ENCODE data around the gene GALNT2. TPM values are rescaled to one million over a fixed set of nuclear protein-coding genes. Genes with fewer than 3 reads are reported as not detected.

The GALNT2 gene
- total and polyA plus RNA-seq, 2 of the 13 experiments (the other 11 are each of a cell fraction or from before 2014, with no cell fraction given), result 39.3 to 39.6 TPM

- TF ChIP-seq HIC2 (CRISPR knock-in tag; IDR thresholded peaks at IDR 0.05; ENCODE audit: low read depth), result peak; percentile 80
- peak; percentile 77; the same call in 1 of the 2 replicates for TF ChIP-seq ZKSCAN8 (CRISPR knock-in tag; IDR thresholded peaks at IDR 0.05; ENCODE audit: borderline replicate concordance)
- no peak for TF ChIP-seq ZBTB20 (CRISPR knock-in tag; IDR thresholded peaks at IDR 0.05; ENCODE audit: borderline replicate concordance, low read depth)
- TF ChIP-seq MYPOP (CRISPR knock-in tag; IDR thresholded peaks at IDR 0.05), result peak; percentile 64; the same call in 1 of the 2 replicates
- TF ChIP-seq MXD3 (CRISPR knock-in tag; IDR thresholded peaks at IDR 0.05), result no peak
- no peak for TF ChIP-seq ZNF850 (CRISPR knock-in tag; conservative IDR thresholded peaks at IDR 0.05)
- 0 out of 2 replicates have a peak, but pooled peaks have one; percentile 31 for TF ChIP-seq STAT5B (CRISPR knock-in tag; IDR thresholded peaks at IDR 0.05)
- TF ChIP-seq RFXANK (CRISPR knock-in tag; IDR thresholded peaks at IDR 0.05), result no peak
- TF ChIP-seq ZNF446 (CRISPR knock-in tag; IDR thresholded peaks at IDR 0.05), result no peak
- no peak for TF ChIP-seq ZNF484 (CRISPR knock-in tag; IDR thresholded peaks at IDR 0.05; ENCODE audit: borderline replicate concordance, low read depth)
- TF ChIP-seq ZNF30 (CRISPR knock-in tag; IDR thresholded peaks at IDR 0.05), result no peak
- TF ChIP-seq AFF4 (CRISPR knock-in tag; IDR thresholded peaks at IDR 0.05), result no peak
- no peak for TF ChIP-seq ZNF451 (CRISPR knock-in tag; IDR thresholded peaks at IDR 0.05)
- TF ChIP-seq KAT8 (CRISPR knock-in tag; IDR thresholded peaks at IDR 0.05), result peak; percentile 43
- TF ChIP-seq MTF2 (CRISPR knock-in tag; IDR thresholded peaks at IDR 0.05; ENCODE audit: borderline replicate concordance), result no peak
- TF ChIP-seq DMTF1 (CRISPR knock-in tag; IDR thresholded peaks at IDR 0.05), result no peak
- TF ChIP-seq SOX5 (CRISPR knock-in tag; IDR thresholded peaks at IDR 0.05; ENCODE audit: borderline replicate concordance), result peak; percentile 97
- no peak for TF ChIP-seq THAP7 (CRISPR knock-in tag; IDR thresholded peaks at IDR 0.05)
- TF ChIP-seq CAMTA2 (CRISPR knock-in tag; IDR thresholded peaks at IDR 0.05; ENCODE audit: borderline replicate concordance), result no peak
Measured at GRCh38 chr1:230158415-230159291, 91.6 kb downstream of the GALNT2 start (continued).

All from HepG2 (cell line).